BE2C (cell line): ENCODE results near the gene TMEM14C.

Source experiments
- DNase-seq: peaks from one replicate; pipeline ENCODE4 v3.0.0-alpha.2; 2020
- H3K27me3 ChIP-seq: fragments of 250-450 bp; sonication (Bioruptor Pico); 2 replicates; pipeline ENCODE4 v1.5.1; 2020; ENCODE audit warnings: mild to moderate bottlenecking
- H3K36me3 ChIP-seq: fragments of 250-450 bp; sonication (Bioruptor Pico); 2 replicates; pipeline ENCODE4 v1.5.1; 2020; ENCODE audit warnings: mild to moderate bottlenecking
- H3K4me1 ChIP-seq: fragments of 250-450 bp; sonication (Bioruptor Pico); 2 replicates; pipeline ENCODE4 v1.5.1; 2020
- H3K4me3 ChIP-seq: 2 replicates; pipeline ENCODE4 v1.5.1; 2011; ENCODE audit warnings: low read depth, low read length
- H3K9me3 ChIP-seq: fragments of 250-450 bp; sonication (Bioruptor Pico); 2 replicates; pipeline ENCODE4 v1.5.1; 2020
- CTCF ChIP-seq: IDR thresholded peaks from 2 replicates; pipeline ENCODE4 v1.5.1; 2012; ENCODE audit warnings: mild to moderate bottlenecking, low read depth, low read length

Gene TMEM14C

GRCh38 chr6:10685092-10685915 is 37.6 kb upstream of the TMEM14C start:
- no peak for DNase-seq
- H3K4me3 ChIP-seq, result no peak overlapping the region
- H3K27me3 ChIP-seq, result peaks cover 22% of the 10 kb centered on the region
- no peaks in the 10 kb centered on the region for H3K36me3 ChIP-seq
- no peaks in the 10 kb centered on the region for H3K9me3 ChIP-seq
- H3K4me1 ChIP-seq, result no peaks in the 10 kb centered on the region
- no peak for TF ChIP-seq CTCF

- H3K4me3 ChIP-seq, result no peak overlapping the region
- no peaks in the 10 kb centered on the region for H3K9me3 ChIP-seq
- no peaks in the 10 kb centered on the region for H3K36me3 ChIP-seq
- no peak for TF ChIP-seq CTCF
- DNase-seq, result no peak
- peaks cover 22% of the 10 kb centered on the region for H3K27me3 ChIP-seq
- no peaks in the 10 kb centered on the region for H3K4me1 ChIP-seq
Measured at GRCh38 chr6:10686901-10687300, 36.0 kb upstream of the TMEM14C start.

GRCh38 chr6:10687582-10687981 is 35.3 kb upstream of the TMEM14C start:
- peaks cover 22% of the 10 kb centered on the region for H3K27me3 ChIP-seq
- H3K36me3 ChIP-seq, result no peaks in the 10 kb centered on the region
- TF ChIP-seq CTCF, result no peak
- no peaks in the 10 kb centered on the region for H3K4me1 ChIP-seq
- H3K9me3 ChIP-seq, result no peaks in the 10 kb centered on the region
- no peak overlapping the region for H3K4me3 ChIP-seq
- no peak for DNase-seq

- H3K27me3 ChIP-seq, result peaks cover 19% of the 10 kb centered on the region
- TF ChIP-seq CTCF, result no peak
- no peak overlapping the region for H3K4me3 ChIP-seq
- no peaks in the 10 kb centered on the region for H3K36me3 ChIP-seq
- no peaks in the 10 kb centered on the region for H3K4me1 ChIP-seq
- no peaks in the 10 kb centered on the region for H3K9me3 ChIP-seq
- no peak for DNase-seq
Measured at GRCh38 chr6:10690651-10691445, 32.0 kb upstream of the TMEM14C start.

GRCh38 chr6:10692965-10693538 is 29.8 kb upstream of the TMEM14C start:
- H3K27me3 ChIP-seq, result peaks cover 6% of the 10 kb centered on the region; the same call in 1 of the 2 replicates
- peaks cover 4% of the 10 kb centered on the region for H3K36me3 ChIP-seq
- H3K4me3 ChIP-seq, result peak overlapping the region; percentile 99
- H3K4me1 ChIP-seq, result no peaks in the 10 kb centered on the region
- no peaks in the 10 kb centered on the region for H3K9me3 ChIP-seq
- no peak for TF ChIP-seq CTCF
- DNase-seq, result no peak
